ENCODE data around the gene OR10H5.
"Not testable (repeated sequence)": the region's sequence is repeated elsewhere in the genome, so short reads cannot be mapped to it uniquely, and the experiment has no call there.

The OR10H5 gene, protein sequence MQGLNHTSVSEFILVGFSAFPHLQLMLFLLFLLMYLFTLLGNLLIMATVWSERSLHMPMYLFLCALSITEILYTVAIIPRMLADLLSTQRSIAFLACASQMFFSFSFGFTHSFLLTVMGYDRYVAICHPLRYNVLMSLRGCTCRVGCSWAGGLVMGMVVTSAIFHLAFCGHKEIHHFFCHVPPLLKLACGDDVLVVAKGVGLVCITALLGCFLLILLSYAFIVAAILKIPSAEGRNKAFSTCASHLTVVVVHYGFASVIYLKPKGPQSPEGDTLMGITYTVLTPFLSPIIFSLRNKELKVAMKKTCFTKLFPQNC

DNA sequence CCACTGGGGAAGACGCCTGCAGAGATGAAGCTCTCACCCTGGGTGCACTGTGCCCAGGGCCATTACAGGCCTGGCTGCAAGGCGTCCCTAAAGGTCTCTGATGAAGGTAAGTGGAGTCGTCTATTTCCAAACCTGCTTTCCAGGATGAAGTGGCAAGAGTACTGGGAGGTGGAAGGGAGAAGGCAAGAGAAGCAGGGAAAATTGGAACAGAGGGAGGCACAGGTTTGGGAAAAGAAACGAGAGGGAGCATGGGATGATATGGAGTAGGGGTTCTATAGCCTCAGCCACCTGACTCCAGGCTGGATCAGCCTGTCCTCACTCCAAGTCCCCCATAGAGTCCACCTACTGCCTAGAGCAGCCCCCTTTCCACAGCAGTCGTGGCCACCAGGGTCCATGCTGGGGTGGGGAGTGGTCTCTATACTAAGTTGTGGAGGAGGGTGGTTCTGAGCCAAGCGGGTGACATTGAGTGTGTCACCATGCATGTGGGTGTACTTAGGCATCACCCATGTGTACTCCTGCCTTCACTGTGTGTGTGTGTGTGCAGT lies at the start of gene OR10H5:
OR10H5 (plus strand) TSS at position 51 of the 545 bp plus-strand sequence. CDS start 6,388 bp downstream, outside the sequence.
- DNase-seq (ENCODE audit: low read depth in 2 of 2), result no peak

DNA sequence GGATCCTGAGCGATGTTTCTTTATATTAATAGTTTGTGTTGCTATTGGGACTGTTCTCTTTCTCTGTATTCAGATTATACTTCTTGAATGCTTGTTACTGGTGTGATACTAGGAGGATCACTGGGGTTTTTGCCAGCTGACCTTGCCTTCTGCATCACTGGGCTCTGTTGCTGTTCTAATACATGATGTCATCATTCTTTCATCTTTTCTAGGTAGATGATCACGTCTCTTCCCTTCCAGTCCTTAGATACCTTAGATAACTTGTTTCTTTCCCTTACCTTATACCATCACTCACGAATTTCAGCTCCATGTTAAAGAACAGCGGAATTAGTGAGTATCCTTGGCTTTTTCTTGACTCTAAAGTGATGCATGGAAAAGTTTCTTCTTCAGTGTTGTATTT lies 49.7 kb upstream of the OR10H5 start, which contains the start of gene OR10H3:
OR10H3 (plus strand) TSS at position 264 of the 400 bp plus-strand sequence. CDS start 3,408 bp downstream, outside the sequence.
- no peak for DNase-seq (ENCODE audit: low read depth in 2 of 2)

DNA sequence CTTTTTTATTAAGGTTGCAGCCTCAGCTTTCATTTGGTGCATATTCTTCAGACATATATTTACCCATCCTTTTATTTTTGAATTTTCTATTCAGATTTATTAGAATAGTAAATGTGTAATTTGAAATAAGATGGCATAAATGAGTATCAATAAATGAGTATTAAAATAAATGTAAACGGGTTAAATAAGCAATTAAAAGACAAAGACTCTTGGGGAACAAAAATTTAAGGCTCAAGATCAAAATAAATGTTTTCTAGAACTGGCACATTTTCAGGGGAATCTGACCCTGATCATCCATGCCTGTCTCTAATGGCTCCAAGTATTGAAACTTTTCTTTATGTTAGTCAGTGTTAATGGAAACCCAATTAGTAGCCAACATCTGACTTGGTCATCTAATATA lies 46.7 kb upstream of the OR10H5 start:
- no peak for DNase-seq (ENCODE audit: low read depth in 2 of 2)

DNA sequence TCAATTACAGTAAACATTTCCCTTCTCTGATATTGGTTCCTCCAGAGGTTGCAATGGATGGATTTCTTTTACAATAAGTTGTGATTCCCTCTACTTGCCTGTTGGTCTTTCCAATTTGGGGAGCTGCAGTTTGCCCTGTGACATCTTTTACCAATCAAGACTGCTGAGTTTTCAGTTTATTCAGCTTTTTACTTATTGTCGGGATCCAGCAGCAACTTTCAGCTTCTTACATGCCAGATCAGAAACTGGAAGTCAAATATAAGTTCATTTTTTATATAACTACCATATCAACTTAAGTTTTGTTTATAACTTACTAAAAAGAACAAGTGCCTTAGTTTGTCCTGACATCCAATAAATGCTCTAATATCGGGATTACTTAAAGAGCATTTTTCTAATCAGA lies 39.2 kb upstream of the OR10H5 start:
- no peak for DNase-seq (ENCODE audit: low read depth in 2 of 2)

DNA sequence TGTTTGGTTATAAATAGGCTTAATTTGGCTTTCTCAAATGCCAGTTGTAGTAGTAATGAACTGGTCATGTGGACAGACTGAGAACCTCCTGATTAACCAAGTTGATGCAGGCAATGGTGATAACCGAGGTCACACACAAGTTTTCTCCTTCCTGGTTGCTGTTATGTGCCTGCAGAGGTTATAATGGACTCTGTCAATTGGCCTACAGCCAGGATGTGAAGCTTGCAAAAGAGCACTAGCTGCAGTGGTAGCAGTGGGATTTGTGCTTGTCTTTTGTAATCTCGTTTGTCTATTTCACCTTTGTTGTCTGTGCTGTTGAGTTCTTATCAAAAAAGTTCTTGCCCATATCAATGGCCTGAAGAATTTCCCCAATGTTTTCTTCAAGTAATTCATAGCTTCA lies 29.1 kb upstream of the OR10H5 start:
- DNase-seq (ENCODE audit: low read depth in 2 of 2), result no peak

DNA sequence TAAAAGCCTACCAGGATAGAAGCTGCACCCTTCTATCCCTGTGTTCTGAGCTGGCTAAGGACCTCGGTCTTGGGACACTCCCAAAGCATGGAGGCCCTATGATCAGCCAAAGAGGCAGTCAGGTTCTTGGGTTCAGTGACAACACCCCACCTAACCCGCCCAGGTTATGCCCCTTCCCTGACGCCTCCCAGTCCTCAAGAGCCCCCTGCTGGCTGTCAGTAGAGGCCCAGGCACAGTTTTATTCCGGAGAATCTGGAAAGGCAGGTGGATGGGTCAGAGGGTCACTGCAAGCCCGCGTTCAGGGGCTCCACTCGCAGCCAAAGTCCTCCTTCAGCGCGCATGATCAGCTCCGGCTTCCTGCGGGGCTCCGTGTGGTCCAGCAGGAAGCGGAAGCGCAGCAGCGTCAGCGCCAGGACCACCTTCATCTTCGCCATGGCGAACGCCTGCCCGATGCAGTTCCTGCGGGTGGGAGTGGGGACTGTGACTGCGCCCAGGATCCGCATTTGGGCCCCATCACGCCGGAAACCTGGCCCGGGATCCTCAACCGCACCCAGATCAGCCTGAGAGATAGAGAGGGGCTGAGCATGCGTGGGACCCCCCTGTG lies 27.4 kb upstream of the OR10H5 start:
- no peak for DNase-seq (ENCODE audit: low read depth in 2 of 2)

DNA sequence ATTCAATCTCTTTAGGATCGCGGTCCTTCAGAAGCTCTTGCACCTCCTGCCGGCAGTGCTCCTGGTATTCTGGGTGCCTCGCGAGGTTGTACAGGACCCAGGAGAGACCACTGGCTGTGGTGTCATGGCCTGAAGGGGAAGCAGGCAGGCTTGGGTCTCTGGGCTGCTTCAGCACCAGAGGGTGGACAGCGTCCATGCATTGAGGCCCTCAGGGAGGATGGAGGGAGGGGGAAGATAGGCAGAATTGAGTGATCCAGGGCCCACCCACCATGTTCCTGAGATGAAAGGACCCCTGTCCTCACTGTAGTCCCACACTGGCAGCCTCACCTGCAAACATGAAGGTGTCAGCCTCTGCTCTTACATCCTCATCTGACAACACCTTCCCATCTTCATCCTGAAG lies 17.9 kb upstream of the OR10H5 start:
- no peak for DNase-seq (ENCODE audit: low read depth in 2 of 2)

DNA sequence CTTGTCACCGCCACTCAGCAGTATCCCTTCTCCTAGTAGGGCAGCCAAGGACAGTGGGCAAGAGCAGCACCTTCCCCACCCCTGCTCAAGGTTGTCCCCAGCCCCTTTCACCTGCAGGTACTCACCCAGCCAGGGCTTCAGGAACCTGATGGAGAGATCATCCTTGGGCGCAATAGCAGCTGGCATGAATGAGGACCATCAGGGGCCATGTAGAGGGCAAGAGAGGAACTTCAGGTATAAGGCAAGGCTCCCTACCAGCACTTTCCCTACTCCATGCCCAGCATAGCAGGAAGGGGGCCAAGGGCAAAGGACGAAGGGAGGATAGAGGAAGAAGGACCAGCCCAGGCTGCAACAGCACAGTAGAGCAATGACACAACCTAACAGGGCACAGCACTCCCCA lies 13.3 kb upstream of the OR10H5 start:
- not testable (repeated sequence) for DNase-seq (ENCODE audit: low read depth in 2 of 2)

DNA sequence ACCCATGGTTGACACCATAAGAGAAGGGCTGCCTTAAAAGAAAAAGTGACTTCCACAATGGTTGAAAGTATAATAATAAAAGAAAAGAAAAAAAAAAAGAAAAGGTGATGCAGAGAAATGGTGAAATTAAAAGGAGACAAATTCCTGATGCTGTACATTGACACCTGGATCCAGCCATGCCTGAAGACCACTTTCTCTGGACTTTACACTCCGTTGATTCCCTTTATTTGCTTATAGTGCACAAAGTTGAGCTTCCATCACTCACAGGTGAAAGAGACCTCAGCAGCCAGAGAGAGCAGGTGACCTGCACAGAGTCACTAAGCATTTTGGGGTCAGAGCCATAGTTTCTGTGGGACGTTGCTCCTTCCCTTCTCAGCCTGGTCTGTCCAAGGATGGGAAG lies 12.2 kb upstream of the OR10H5 start:
- no peak for DNase-seq (ENCODE audit: low read depth in 2 of 2)

DNA sequence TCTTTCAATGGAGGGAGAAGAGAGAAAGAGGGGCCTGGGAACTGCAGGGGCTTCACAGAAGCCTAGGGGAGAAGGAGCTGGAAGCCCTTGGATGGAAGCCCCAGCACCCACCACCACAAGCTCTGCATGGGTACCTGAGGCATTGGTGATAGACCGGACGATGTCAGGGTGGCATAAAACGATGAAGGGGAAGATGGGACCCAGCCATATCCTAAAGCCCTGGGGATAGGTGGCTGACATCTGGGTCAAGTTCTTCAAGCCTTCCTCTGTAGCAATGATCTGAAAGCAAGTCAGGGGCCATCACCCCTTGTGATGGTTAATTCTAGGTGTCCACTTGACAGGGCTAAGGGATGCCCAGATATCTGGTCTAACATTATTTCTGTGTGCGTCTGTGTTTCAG lies 11.2 kb upstream of the OR10H5 start:
- no peak for DNase-seq (ENCODE audit: low read depth in 2 of 2)

DNA sequence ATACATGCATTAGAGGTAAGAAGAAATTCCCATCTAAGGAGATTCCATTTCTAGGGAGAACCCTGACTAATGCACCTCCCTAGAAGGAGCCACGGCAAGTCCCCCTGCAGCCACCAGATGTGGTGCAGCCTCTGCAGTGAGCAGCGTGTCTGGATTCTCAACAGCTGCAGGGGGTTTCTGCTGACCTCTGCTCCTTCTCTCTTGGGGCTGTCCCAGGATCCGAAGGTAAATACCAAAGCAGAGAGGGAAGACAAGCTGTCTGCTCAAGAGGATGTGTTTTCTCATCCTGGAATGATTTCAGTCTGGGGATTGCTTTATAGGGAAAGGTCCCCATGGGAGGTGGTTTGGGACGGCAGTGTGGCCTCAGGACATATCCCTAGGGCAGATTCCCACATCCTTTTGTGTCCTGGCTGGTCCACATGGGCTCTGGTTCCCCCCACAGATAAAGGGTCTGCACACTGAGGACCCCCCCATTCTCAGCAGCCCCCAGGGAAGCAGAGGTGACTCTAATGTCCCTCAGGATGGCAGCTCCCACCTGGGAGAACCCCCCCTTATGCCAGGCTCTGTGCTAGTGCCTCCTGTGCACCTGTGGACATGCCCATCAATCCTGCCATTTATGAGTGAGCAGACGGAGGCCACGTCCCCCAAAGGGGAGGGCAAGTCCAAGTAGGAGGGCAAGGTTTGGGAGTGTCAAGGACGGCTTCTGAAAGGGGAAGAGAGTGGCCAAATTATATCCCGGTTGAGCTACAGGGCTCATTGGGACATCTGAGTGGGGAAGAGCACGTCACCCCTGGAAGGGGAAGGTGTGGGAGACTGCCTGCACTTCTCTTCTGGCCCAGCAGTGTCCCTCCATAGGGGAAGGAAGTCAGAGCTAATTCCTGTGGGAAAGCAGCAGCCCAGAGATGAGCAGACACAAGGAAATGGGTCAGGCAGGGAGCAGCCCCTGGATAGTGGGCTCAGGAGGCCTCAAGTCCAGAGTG lies 10.2 kb upstream of the OR10H5 start:
- DNase-seq (ENCODE audit: low read depth in 2 of 2), result no peak

DNA sequence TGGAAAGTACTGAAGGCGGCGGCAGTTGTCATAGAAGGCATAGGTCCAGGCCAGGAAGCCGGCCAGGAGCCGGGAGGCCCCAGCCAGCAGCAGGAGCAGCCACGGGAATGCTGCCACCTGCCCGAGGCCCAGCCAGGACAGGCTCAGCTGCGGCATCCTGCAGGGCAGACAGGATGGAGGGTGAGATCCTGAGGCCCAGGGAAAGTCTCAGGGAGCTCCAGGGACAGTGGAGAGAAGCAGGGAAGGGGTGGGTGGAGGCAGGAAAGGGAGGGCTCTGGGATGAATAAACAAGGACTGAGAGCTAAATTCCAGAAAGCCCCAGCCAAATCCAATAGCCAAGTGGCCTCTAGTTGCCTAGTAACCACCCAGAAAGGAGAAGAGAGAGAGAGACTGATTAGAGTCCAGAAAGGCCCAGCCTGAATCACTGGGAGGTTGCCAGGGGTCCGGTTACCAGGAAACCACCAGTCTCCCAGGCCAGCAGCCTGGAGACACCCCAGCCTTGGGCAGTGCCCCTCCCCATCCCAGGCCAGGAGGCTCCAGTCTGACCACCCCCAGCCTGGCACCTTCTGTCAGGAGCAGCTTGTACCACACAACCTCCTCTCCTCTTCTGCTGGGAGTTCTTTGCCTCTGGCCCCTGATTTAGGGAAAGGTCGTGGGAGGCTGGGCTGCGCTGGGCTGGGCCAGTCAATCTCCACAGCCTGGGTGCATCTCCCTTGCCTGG lies 7.5 kb upstream of the OR10H5 start:
- DNase-seq (ENCODE audit: low read depth in 2 of 2), result no peak

DNA sequence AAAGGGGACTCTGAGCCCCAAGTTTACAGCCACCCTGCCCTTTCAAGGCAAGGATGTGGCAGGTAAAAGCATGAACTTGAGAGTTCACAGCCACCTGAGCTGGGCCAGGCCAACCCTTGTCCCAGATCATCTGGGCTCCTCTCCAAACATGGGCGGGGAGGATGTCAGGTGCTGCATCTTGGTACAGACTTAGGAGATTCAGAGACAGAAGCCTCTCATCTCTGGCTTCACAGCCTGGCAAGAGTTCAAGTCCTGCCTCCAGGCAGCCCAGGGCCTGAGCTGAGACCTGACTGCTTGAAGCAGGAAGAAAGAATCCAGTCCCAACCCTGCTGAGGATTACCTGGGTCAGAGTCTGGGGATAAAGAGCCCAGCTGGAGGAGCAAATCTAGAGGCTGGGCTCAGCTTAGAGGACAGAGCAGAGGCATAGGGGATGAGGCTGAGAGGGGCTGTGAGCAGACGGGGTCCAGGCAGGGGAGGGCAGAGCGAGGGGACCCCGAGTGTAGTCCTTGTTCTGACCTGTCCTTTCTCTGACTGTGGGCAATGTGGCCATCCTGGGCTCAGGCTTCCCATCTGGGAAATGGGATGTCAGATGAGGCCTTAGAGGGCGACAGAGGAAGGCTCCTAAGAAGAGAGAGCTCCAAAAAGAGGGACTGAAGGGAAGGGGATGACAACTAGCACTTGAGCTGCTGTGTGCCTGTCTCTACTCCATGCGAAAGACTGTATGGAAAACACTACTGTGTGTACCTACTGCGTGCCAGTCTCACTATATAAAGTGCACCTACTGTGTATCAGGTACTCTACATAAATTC lies 6.6 kb upstream of the OR10H5 start:
- no peak for DNase-seq (ENCODE audit: low read depth in 2 of 2)

DNA sequence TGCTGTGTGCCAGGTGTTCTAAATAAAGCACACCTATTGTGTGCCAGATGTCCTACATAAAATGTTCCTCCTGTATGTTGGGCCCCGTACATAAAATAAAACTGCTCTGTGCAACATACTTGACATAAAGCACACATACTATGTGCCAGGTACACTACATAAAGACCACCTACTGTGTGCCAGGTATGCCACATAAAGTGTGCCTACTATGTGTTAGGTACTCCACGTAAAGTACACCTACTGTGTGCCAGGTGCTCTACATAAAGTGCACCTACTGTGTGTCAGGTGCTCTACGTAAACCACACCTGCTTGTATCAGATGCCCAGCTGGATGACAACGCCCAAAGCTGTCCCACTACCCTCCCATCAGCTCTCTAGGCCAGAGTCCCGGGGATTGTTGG lies 5.8 kb upstream of the OR10H5 start:
- DNase-seq (ENCODE audit: low read depth in 2 of 2), result no peak

DNA sequence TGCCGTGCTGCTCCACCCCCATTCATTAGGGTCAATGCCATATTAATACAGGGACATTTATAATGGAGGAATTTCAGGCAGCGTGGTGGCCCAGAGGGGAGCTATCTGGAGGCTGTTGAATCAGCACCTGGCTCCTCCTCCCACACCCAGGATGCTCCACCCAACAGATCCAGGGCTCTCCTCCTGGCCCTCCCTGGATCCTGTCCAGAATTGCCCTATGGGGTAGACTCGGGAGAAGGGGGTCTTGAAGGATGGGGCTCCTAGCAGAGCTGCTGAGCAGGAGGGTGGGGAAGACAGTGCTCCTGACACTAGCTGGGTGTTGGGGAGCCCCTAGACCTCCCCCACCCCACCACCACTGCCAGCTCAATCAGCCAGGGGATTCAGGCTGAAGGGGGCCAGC lies 5.2 kb upstream of the OR10H5 start:
- DNase-seq (ENCODE audit: low read depth in 2 of 2), result no peak

DNA sequence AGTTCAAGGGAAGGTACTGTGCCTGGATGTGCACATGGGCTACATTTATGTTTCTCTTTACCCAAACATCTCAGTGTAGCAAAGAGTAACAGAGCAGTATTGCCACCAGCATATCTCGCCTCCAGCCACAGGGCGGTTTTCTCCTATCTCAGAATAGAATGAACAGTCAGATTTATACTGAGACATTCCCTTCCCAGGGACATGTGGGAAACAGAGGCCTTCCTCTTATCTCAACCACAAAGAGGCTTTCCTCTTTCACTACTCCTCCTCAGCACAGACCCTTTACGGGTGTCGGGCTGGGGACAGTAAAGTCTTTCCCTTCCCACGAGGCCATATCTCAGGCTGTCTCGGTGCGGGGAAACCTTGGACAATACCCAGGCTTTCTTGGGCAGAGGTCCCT lies 4.6 kb upstream of the OR10H5 start:
- not testable (repeated sequence) for DNase-seq (ENCODE audit: low read depth in 2 of 2)

DNA sequence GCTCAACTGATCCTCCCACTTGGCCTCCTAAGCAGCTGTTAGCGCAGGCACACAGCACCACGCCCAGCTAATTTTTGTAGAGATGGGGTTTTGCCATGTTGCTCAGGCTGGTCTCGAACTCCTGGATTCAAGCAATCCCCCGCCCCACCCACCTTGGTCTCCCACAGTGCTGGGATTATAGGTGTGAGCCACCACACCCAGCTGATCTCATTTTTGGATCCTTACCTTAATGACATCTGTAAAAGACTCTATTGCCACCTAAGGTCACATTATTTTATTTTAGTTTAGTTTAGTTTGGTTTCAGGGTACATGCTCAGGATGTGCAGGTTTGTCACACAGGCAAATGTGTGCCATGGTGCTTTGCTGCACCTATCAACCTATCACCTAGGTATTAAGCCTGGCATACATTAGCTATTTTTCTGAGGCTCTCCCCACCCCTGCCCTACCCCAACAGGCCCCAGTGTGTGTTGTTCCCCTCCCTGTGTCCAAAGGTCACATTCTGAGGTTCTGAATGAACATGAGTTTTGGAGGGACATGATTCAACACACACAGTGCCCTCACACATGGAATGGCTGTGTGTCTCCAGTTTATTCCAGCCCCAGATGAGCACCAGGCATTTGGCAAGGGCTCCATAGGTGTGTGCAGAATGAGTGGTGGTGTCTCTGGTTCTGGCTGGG lies 1.3 kb downstream of the OR10H5 start:
- no peak for DNase-seq (ENCODE audit: low read depth in 2 of 2)

DNA sequence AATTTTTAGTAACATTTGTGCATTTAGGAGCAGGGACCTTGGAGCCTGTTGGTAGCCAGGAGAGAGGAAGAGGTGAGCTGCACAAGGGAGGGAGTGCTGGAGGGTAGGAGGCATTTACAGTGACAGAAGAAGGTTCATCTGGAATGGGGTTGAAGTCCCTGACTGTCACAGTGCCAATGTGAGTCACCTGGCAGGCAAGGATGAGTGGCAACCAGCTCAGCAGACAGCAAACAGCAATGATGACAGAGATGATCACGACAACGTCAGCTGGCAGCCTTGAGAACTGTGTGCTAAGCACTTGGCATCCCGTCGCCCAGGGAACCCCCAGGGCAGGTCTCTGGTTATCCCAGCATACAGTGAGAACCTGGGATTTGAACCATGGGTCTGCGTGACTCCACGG lies 2.6 kb downstream of the OR10H5 start:
- DNase-seq (ENCODE audit: low read depth in 2 of 2), result no peak

DNA sequence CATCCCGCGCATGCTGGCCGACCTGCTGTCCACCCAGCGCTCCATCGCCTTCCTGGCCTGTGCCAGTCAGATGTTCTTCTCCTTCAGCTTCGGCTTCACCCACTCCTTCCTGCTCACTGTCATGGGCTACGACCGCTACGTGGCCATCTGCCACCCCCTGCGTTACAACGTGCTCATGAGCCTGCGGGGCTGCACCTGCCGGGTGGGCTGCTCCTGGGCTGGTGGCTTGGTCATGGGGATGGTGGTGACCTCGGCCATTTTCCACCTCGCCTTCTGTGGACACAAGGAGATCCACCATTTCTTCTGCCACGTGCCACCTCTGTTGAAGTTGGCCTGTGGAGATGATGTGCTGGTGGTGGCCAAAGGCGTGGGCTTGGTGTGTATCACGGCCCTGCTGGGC lies 6.8 kb downstream of the OR10H5 start:
- DNase-seq (ENCODE audit: low read depth in 2 of 2), result not testable (repeated sequence)

DNA sequence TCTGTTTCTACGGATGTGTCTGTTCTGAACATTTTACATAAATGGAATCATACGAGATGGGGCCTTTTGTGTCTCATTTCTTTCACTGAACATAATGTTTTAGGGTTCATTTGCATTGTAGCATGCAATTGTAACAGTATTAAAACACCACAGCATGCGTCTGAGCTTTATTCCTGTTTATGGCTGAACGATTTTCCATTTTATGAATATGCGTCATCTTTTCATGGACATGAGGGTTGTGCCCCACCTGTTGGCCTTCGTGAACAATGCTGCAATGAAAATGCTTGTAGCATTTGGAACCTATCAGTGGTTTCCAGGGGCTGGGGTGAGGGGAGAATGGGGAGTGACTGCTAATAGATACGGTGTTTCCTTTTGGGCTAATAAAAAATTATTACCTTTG lies 22.9 kb downstream of the OR10H5 start:
- DNase-seq (ENCODE audit: low read depth in 2 of 2), result no peak
